HEK293 (cell line): ENCODE measurements around the gene PLA2G5.

ENCODE experiments used
- YY1 ChIP-seq: fragments of 450-650 bp; formaldehyde crosslinking; IDR thresholded peaks from 2 replicates; pipeline ENCODE4 v1.5.1; 2018; ENCODE audit warnings: missing biosample characterization, missing genetic modification characterization
- ZNF645 ChIP-seq: fragments of 450-650 bp; formaldehyde crosslinking; IDR thresholded peaks from 2 replicates; pipeline ENCODE4; 2016; ENCODE audit warnings: missing biosample characterization, missing genetic modification characterization

GRCh38 chr1:20141466-20141865 lies 71.5 kb downstream of the PLA2G5 start:
- TF ChIP-seq ZNF645 (tag by site-specific recombination) (no peak), YY1 (tag by site-specific recombination) (no peak)
